Stimulated activated CD8-positive, alpha-beta memory T cell treated with anti-CD3 and anti-CD28 coated beads, Interleukin-12 subunit alpha, Interleukin-12 subunit beta, amount 100 ng/mL, for 24 hours (primary cell): ENCODE results near the gene RBX1.

Experiments
- DNase-seq: peaks from one replicate; pipeline ENCODE4 v3.0.0-alpha.2; 2020; ENCODE audit errors: extremely low read depth

RBX1 gene

DNA sequence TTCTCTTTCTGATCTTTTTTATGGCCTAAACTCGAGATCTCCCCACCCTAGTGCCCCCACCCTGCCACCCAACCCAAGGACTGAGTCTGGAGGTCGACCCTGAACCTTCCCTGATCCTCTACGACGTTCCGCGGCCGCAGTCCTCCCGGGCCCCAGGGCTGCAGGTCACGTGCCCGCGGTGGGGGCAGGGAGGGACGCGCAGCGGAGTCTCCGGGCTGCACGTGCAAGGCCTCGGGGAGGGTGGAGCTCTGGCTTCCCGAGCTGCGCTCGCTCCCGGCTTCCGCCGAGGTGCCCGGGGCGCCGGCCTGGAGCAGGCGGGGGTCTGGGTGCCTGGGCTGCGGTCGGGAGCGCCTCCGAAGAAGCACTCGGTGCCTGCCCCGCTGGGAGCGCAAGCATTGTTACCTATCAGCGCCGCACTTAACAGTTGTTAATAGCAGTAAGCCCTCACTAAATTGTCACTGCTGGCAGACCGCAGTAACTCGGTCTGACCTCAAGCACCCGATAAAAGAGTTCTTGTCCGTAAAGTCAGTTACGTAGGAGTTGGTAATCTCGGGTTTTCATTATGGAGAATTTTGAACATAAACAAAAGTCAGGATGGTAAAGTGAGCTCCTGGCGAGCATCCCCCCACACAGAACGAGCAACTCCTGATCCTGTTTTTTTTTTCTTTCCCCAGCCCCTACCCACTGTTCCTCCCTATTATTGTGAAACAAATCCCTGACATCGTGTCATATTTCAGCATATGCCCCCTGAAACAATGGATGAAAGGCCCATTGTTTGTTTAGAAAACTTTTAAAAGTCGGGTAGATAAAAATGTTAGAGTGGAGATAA lies 71.5 kb downstream of the RBX1 start:
- peak; percentile 62 for DNase-seq
